Astrocyte of the spinal cord (primary cell): ENCODE data around the gene SH3PXD2B.

Source experiments
- DNase-seq: peaks from one replicate; pipeline ENCODE4 v3.0.0; 2011; ENCODE audit warnings: low read depth, low spot score
- H3K4me3 ChIP-seq: 2 replicates; pipeline ENCODE4 v1.5.1; 2011; ENCODE audit warnings: low read depth, mild to moderate bottlenecking, low read length, moderate library complexity
- CTCF ChIP-seq: IDR thresholded peaks from 2 replicates; pipeline ENCODE4 v1.5.1; 2012; ENCODE audit warnings: low read depth, mild to moderate bottlenecking, low read length, inconsistent platforms
- in situ Hi-C: cut with HindIII; loops from 2 replicates; pipeline ENCODE4 v1.10.0; 2017; ENCODE audit warnings: low sequenced_read_pairs

Gene SH3PXD2B

GRCh38 chr5:172396220-172396619 is 58.1 kb downstream of the SH3PXD2B start:
- no peak overlapping the region for H3K4me3 ChIP-seq
- TF ChIP-seq CTCF, result no peak
- in situ Hi-C loops, result no loop called here
- no peak for DNase-seq

- in situ Hi-C loops, result no loop called here
- no peak for TF ChIP-seq CTCF
- no peak overlapping the region for H3K4me3 ChIP-seq
- no peak for DNase-seq
These were observed 58.8 kb downstream of the SH3PXD2B start for GRCh38 chr5:172395483-172395882.

DNA sequence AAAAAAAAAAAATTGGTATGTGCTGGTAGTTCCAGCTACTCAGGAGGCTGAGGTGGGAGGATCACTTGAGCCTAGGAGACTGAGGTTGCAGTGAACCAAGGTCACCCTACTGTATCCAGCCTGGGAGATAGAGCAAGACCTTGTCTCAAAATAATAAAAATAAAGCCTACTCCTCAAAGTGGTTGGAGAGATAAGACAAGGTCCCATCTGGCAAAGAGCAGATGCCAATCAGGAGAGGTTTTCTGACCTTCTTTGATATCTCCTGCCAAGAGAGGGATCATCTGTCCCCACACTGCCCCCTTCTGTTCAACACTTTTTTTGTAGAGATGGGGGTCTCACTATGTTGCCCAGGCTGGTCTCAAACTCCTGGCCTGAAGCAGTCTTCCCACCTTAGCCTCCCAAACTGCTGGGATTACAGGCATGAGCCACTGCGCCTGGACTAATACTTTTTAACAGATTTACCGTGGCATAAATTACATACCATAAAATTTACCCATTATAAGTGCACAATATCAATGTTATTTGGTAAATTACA is 64.7 kb downstream of the SH3PXD2B start:
- in situ Hi-C loops, result no loop called here
- no peak for DNase-seq
- H3K4me3 ChIP-seq, result no peak overlapping the region
- no peak for TF ChIP-seq CTCF

DNA sequence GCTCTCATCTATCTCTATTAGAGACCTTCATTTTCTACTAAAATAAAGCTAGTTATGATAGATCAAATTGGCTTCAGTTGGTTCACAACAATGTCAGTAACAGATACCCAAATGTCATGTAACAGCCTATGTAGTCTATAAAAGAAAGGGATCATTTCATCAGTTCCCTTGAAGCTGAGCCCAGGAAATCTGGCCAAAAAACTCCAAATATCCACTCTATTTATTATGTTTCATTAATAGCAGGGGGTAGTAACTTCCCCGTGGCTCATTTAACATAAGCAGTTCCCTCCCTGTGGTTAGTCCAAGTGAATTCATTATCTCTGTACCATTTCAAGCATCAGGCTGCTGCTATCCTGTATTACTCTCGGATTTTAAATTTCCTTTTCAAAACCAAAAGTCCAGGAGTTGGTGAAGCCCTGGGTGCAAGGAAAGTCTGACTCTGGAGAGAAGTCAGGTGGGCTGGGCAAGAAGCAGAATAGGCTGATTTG is 66.0 kb downstream of the SH3PXD2B start:
- DNase-seq, result no peak
- in situ Hi-C loops, result no loop called here
- no peak overlapping the region for H3K4me3 ChIP-seq
- TF ChIP-seq CTCF, result no peak

DNA sequence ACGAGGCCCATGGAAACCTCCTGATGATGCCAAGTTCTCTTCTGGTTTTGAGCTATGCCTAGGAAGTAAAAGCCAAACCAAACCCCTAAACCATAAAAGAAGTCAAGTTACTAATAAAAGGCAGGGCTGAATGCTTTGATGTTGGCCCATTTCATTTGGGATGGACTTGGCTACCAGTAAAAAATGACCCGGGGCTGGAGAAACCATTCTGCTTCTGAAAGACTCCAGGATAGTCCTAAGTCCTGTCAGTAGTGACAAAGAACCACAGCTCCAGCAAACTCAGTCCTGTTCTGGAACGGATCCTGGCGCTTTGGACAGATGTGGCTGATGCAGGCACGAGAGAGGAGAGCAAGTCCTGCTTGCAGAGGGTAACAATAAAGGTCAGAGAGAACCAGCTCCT is 68.6 kb downstream of the SH3PXD2B start:
- in situ Hi-C loops, result no loop called here
- H3K4me3 ChIP-seq, result no peak overlapping the region
- no peak for DNase-seq
- TF ChIP-seq CTCF, result no peak

DNA sequence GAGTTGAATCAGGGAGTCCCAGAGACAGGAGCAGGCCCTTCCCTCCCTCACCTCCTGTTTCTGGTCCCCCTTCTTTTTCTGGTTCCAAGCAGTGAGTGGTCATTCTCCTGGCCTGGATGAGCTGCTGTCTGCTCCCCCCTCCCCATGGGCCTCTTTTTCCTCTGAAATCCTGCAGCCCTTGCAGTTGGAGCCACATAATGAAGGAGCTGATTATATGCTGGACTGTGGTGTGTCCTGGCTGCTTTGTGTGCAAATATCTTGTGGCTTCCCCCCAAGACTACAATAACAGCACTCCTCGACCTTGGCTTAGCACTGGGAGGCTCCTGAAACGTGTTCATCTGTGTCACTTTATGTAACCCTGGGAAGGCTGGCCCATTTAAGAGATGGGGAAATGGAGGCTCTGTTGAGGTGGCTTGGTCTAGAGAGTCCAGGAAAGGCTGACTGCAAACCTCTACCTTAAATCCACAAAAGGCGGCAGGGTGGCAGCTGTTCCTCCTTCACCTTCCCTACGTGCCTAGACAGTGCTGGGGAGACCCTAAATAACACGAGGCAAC is 69.2 kb downstream of the SH3PXD2B start:
- TF ChIP-seq CTCF, result no peak
- in situ Hi-C loops, result no loop called here
- no peak for DNase-seq

More for the DNA sequence above, 69.2 kb downstream of the SH3PXD2B start:
- no peak overlapping the region for H3K4me3 ChIP-seq
